GM18502 (cell line): ENCODE measurements around the gene DRAP1.

Experiments
- ATAC-seq: cut with Tn5 transposase; IDR thresholded peaks from one replicate; pipeline ENCODE4 v1.9.1; 2021; ENCODE audit warnings: mild to moderate bottlenecking; ENCODE audit not compliant: unreplicated experiment, poor library complexity

DRAP1 gene

GRCh38 chr11:65919141-65919572 lies at the start of gene DRAP1:
TSS of gene DRAP1 (plus strand) at chr11:65919426. CDS start at chr11:65919502, 76 bp downstream.
- ATAC-seq, result peak; percentile 84

- no peak for ATAC-seq
These were observed 49.5 kb upstream of the DRAP1 start for GRCh38 chr11:65869643-65870306.

- ATAC-seq, result no peak
These were observed 48.9 kb upstream of the DRAP1 start for GRCh38 chr11:65870307-65870658.

GRCh38 chr11:65870706-65871681 lies 48.2 kb upstream of the DRAP1 start:
- no peak for ATAC-seq

- no peak for ATAC-seq
These were observed 47.2 kb upstream of the DRAP1 start for GRCh38 chr11:65871811-65872548.

GRCh38 chr11:65872586-65873317 lies 46.5 kb upstream of the DRAP1 start, which contains the start of gene EFEMP2:
TSS of gene EFEMP2 (minus strand) at chr11:65872800. CDS start at chr11:65872354, 446 bp downstream.
- ATAC-seq, result no peak

GRCh38 chr11:65873318-65874156 lies 45.7 kb upstream of the DRAP1 start:
- ATAC-seq, result peak; percentile 81

- ATAC-seq, result no peak
These were observed 39.6 kb upstream of the DRAP1 start, which contains the start of gene CTSW for GRCh38 chr11:65879617-65880016. TSS of gene CTSW (plus strand) at chr11:65879837. CDS start at chr11:65879855, 18 bp downstream.

GRCh38 chr11:65880027-65880426 lies 39.2 kb upstream of the DRAP1 start:
- no peak for ATAC-seq

- no peak for ATAC-seq
These were observed 38.3 kb upstream of the DRAP1 start for GRCh38 chr11:65880844-65881421.

GRCh38 chr11:65882120-65883057 lies 36.8 kb upstream of the DRAP1 start:
- no peak for ATAC-seq

- no peak for ATAC-seq
These were observed 36.0 kb upstream of the DRAP1 start for GRCh38 chr11:65883058-65883761.

- ATAC-seq, result no peak
These were observed 35.2 kb upstream of the DRAP1 start for GRCh38 chr11:65883786-65884715.

- no peak for ATAC-seq
These were observed 34.5 kb upstream of the DRAP1 start for GRCh38 chr11:65884716-65885092.

GRCh38 chr11:65885231-65885630 lies 34.0 kb upstream of the DRAP1 start:
- ATAC-seq, result no peak
